ENCODE data around the gene OPN1LW. TPM values are rescaled to one million over a fixed set of nuclear protein-coding genes. Genes with fewer than 3 reads are reported as not detected.
"Not testable (repeated sequence)": the region's sequence is repeated elsewhere in the genome, so short reads cannot be mapped to it uniquely, and the experiment has no call there.

OPN1LW gene
- total RNA-seq, 1 donor from 2014 or later: not detected

DNA sequence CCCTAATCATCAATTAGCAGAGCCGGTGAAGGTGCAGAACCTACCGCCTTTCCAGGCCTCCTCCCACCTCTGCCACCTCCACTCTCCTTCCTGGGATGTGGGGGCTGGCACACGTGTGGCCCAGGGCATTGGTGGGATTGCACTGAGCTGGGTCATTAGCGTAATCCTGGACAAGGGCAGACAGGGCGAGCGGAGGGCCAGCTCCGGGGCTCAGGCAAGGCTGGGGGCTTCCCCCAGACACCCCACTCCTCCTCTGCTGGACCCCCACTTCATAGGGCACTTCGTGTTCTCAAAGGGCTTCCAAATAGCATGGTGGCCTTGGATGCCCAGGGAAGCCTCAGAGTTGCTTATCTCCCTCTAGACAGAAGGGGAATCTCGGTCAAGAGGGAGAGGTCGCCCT lies 3.3 kb upstream of the OPN1LW start:
- DNase-seq (ENCODE audit: extremely low spot score, unreplicated experiment): no peak
- Mint-ChIP-seq H3K36me3 (ENCODE audit: unreplicated experiment) (no peaks in the 10 kb centered on the region), H3K4me3 (ENCODE audit: unreplicated experiment) (no peak overlapping the region), H3K4me1 (ENCODE audit: unreplicated experiment) (no peaks in the 10 kb centered on the region), H3K27me3 (ENCODE audit: unreplicated experiment) (peaks cover 1% of the 10 kb centered on the region), H3K27ac (ENCODE audit: unreplicated experiment) (no peak overlapping the region), H3K9me3 (ENCODE audit: unreplicated experiment) (no peaks in the 10 kb centered on the region)
- TF ChIP-seq, protein P1, sequence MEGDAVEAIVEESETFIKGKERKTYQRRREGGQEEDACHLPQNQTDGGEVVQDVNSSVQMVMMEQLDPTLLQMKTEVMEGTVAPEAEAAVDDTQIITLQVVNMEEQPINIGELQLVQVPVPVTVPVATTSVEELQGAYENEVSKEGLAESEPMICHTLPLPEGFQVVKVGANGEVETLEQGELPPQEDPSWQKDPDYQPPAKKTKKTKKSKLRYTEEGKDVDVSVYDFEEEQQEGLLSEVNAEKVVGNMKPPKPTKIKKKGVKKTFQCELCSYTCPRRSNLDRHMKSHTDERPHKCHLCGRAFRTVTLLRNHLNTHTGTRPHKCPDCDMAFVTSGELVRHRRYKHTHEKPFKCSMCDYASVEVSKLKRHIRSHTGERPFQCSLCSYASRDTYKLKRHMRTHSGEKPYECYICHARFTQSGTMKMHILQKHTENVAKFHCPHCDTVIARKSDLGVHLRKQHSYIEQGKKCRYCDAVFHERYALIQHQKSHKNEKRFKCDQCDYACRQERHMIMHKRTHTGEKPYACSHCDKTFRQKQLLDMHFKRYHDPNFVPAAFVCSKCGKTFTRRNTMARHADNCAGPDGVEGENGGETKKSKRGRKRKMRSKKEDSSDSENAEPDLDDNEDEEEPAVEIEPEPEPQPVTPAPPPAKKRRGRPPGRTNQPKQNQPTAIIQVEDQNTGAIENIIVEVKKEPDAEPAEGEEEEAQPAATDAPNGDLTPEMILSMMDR (IDR thresholded peaks at IDR 0.05): no peak

DNA sequence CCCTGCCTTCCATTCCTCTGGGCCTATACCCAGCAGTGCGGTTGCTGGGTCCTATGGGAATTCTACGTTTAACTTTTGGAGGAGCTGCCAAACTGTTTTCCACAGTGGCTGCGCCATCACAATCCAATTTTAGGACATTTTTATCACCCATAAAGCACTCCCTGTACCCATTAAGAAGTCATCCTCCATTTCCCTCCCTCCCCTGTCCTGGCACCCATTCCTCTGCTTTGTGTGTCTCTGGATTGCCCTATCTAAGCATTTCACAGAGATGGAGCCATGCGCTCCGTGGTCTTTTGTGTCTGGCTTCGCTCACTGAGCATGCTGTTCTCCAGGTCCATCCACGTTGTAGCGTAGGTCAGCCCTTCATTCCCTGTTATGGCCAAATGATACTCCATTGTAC lies 1.7 kb upstream of the OPN1LW start:
- Mint-ChIP-seq H3K4me3 (ENCODE audit: unreplicated experiment) (no peak overlapping the region), H3K27me3 (ENCODE audit: unreplicated experiment) (no peaks in the 10 kb centered on the region), H3K9me3 (ENCODE audit: unreplicated experiment) (no peaks in the 10 kb centered on the region), H3K4me1 (ENCODE audit: unreplicated experiment) (no peaks in the 10 kb centered on the region), H3K27ac (ENCODE audit: unreplicated experiment) (no peak overlapping the region), H3K36me3 (ENCODE audit: unreplicated experiment) (no peaks in the 10 kb centered on the region)
- DNase-seq (ENCODE audit: extremely low spot score, unreplicated experiment): no peak
- TF ChIP-seq, protein P1 (IDR thresholded peaks at IDR 0.05): no peak

DNA sequence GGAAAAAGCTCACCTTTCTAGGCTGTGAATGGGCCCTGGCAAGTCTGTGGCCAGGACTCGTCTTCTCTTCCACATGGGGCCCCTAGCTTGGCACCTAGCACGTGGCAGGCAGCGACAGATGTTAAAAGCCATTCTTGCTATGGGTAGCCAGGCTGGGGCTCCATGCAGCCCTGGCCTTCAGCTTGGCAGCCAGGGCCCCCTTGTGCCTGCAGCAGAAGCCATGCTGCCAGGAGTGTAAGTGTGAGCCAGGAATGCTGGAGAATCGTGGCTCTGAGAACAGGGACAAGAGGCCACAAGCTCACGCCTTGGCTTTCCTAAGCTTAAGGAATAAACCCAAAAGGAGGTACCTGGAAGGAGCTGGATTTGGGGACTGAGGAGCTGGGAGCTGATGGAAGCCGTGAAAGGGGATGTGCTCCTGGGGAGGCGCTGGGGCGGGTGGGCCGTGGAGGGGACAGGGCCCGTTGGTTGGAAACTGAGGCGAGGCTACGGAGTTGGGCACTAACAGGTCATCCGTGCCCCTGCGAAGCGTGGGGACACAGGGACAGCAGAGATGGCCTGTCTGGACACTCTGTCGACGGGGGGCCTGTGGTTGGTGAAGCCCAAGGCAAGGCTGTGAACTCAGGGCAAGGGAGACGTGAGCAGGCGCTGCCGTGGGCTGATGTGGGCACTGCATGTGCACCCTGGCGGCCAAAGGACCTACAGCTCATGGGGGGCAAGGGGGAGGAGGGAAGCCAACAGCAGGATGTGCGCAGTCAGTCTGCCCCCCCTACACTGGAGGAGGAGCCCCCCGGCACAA lies 895 bp upstream of the OPN1LW start:
- TF ChIP-seq, protein P1 (IDR thresholded peaks at IDR 0.05): no peak
- Mint-ChIP-seq H3K27me3 (ENCODE audit: unreplicated experiment) (no peaks in the 10 kb centered on the region), H3K9me3 (ENCODE audit: unreplicated experiment) (no peaks in the 10 kb centered on the region), H3K27ac (ENCODE audit: unreplicated experiment) (no peak overlapping the region), H3K4me1 (ENCODE audit: unreplicated experiment) (no peaks in the 10 kb centered on the region), H3K4me3 (ENCODE audit: unreplicated experiment) (no peak overlapping the region), H3K36me3 (ENCODE audit: unreplicated experiment) (no peaks in the 10 kb centered on the region)
- no peak for DNase-seq (ENCODE audit: extremely low spot score, unreplicated experiment)

DNA sequence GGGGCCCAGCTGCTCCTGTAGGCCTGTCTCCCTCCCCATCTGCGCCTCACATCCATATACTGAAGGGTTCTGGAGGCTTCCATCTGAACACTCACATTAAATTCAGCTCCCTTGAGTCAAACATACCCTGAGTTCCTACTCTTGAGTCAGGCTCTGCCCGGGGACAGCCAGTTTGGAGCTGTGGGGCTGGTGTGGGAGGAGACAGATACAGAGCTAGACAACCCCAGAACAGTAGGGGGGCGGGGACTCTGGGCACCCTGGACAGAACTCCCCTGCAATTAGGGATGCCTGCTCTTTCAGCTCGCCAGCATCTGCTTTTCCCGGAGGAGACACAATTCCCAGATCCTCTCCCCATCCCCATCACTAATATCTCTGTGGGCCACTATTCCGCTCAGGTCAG lies 7.0 kb downstream of the OPN1LW start:
- H3K4me3 Mint-ChIP-seq (ENCODE audit: unreplicated experiment): not testable (repeated sequence)

DNA sequence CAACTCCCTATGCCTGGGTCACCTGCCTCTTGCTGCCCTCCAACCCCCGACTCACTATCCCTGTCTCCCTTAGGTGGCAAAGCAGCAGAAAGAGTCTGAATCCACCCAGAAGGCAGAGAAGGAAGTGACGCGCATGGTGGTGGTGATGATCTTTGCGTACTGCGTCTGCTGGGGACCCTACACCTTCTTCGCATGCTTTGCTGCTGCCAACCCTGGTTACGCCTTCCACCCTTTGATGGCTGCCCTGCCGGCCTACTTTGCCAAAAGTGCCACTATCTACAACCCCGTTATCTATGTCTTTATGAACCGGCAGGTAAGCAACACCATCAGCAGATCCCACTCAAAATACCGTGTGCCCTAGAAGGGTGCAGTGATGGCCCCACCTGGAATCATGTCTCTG lies 12.2 kb downstream of the OPN1LW start:
- not testable (repeated sequence) for H3K27me3 Mint-ChIP-seq (ENCODE audit: unreplicated experiment); H3K36me3 Mint-ChIP-seq (ENCODE audit: unreplicated experiment); H3K9me3 Mint-ChIP-seq (ENCODE audit: unreplicated experiment); H3K4me1 Mint-ChIP-seq (ENCODE audit: unreplicated experiment); H3K27ac Mint-ChIP-seq (ENCODE audit: unreplicated experiment); DNase-seq (ENCODE audit: extremely low spot score, unreplicated experiment); H3K4me3 Mint-ChIP-seq (ENCODE audit: unreplicated experiment)

More for the DNA sequence above, 7.0 kb downstream of the OPN1LW start:
- not testable (repeated sequence) for H3K27ac Mint-ChIP-seq (ENCODE audit: unreplicated experiment); H3K36me3 Mint-ChIP-seq (ENCODE audit: unreplicated experiment); DNase-seq (ENCODE audit: extremely low spot score, unreplicated experiment); H3K9me3 Mint-ChIP-seq (ENCODE audit: unreplicated experiment); H3K4me1 Mint-ChIP-seq (ENCODE audit: unreplicated experiment); H3K27me3 Mint-ChIP-seq (ENCODE audit: unreplicated experiment)

- not testable (repeated sequence) for DNase-seq (ENCODE audit: extremely low spot score, unreplicated experiment); H3K4me3 Mint-ChIP-seq (ENCODE audit: unreplicated experiment); H3K9me3 Mint-ChIP-seq (ENCODE audit: unreplicated experiment); H3K27ac Mint-ChIP-seq (ENCODE audit: unreplicated experiment); H3K36me3 Mint-ChIP-seq (ENCODE audit: unreplicated experiment); H3K27me3 Mint-ChIP-seq (ENCODE audit: unreplicated experiment); H3K4me1 Mint-ChIP-seq (ENCODE audit: unreplicated experiment)
These were observed 13.2 kb downstream of the OPN1LW start for GRCh38 chrX:154157207-154157606.

DNA sequence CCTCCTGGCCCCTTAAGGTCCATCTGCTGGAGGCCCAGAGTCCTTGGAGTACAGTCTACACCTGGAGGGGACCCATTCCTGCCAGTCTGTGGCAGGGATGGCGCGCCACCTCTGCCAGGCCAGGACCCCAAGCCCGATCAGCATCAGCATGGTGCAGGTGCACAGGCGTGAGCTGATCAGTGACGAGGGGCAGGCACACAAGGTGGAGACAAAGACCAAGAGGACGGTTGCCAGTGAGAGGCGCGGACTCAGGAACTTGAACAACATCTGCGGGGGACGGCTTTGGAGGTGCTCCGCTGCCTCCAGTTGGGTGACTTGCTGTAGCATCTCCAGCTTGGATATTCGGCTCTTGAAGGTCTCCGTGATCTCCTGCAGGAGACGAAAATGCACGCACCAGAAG lies 15.3 kb downstream of the OPN1LW start:
- H3K27ac Mint-ChIP-seq (ENCODE audit: unreplicated experiment); H3K4me1 Mint-ChIP-seq (ENCODE audit: unreplicated experiment); H3K27me3 Mint-ChIP-seq (ENCODE audit: unreplicated experiment); DNase-seq (ENCODE audit: extremely low spot score, unreplicated experiment); H3K4me3 Mint-ChIP-seq (ENCODE audit: unreplicated experiment); H3K9me3 Mint-ChIP-seq (ENCODE audit: unreplicated experiment); H3K36me3 Mint-ChIP-seq (ENCODE audit: unreplicated experiment): not testable (repeated sequence)

DNA sequence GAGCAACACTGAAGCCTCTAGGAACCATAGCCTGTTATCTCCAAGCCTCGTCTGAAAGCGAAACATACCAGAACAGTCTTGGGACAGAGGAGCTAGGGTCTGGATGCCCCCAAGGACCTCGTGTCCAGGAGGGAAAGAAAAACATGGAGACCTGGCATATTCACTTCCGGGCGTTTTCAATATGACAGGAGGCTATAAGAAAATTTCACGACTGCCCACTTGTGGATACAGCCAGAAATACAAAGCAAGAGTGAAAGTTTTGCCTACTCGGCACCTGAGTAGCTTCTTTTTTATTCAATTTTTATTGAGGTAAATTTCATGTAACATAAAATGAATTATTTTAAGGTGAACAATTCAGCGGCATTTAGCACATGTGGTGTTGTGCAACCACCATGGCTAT lies 20.9 kb downstream of the OPN1LW start:
- H3K27me3 Mint-ChIP-seq (ENCODE audit: unreplicated experiment); H3K27ac Mint-ChIP-seq (ENCODE audit: unreplicated experiment); H3K9me3 Mint-ChIP-seq (ENCODE audit: unreplicated experiment); DNase-seq (ENCODE audit: extremely low spot score, unreplicated experiment); H3K4me1 Mint-ChIP-seq (ENCODE audit: unreplicated experiment); H3K4me3 Mint-ChIP-seq (ENCODE audit: unreplicated experiment); H3K36me3 Mint-ChIP-seq (ENCODE audit: unreplicated experiment): not testable (repeated sequence)

DNA sequence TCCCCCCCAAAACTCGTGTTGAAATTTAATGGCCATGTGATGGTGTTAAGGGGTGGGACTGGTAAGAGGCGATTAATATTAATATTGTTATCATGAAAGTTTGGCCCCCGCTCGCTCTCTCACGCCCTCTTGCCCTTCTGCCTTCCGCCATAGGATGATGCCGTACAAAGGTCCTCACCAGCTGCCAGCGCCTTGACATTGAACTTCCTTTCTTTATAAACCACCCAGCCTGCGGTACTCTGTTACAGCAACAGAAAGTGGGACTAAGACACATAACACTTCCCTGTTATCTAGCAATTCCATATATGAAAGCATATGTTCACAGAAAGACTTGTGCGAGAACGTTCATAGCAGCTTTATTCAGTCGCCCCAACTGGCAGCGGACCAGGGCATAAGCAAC lies 24.3 kb downstream of the OPN1LW start:
- not testable (repeated sequence) for H3K27me3 Mint-ChIP-seq (ENCODE audit: unreplicated experiment); H3K27ac Mint-ChIP-seq (ENCODE audit: unreplicated experiment); H3K4me1 Mint-ChIP-seq (ENCODE audit: unreplicated experiment); H3K9me3 Mint-ChIP-seq (ENCODE audit: unreplicated experiment); DNase-seq (ENCODE audit: extremely low spot score, unreplicated experiment); H3K36me3 Mint-ChIP-seq (ENCODE audit: unreplicated experiment); H3K4me3 Mint-ChIP-seq (ENCODE audit: unreplicated experiment)

DNA sequence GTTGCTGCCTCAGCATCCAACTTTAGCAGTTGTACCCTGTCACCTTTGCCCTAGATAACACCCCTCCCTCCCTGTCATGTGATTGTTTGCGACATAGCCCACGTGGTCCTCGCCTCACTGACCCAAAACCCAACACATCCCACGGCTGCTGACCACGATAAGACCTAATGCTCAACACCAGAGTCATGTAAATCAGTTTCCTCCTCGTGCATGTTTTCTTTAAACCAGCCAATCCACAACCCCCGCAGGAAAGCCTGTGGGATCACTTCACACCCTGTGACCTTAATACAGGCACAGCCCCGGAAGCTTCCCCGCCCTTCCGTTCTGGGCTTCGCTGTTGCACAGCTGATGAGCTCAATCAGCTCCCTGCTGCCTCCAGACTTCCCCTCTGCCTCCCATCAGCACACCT lies 28.5 kb downstream of the OPN1LW start:
- not testable (repeated sequence) for H3K9me3 Mint-ChIP-seq (ENCODE audit: unreplicated experiment); H3K4me3 Mint-ChIP-seq (ENCODE audit: unreplicated experiment); H3K27me3 Mint-ChIP-seq (ENCODE audit: unreplicated experiment); H3K4me1 Mint-ChIP-seq (ENCODE audit: unreplicated experiment); H3K27ac Mint-ChIP-seq (ENCODE audit: unreplicated experiment); DNase-seq (ENCODE audit: extremely low spot score, unreplicated experiment); H3K36me3 Mint-ChIP-seq (ENCODE audit: unreplicated experiment)

Data from osteocyte (in vitro differentiated cells).